HG03575 (cell line): ENCODE measurements around the gene CKM.
"Not testable (repeated sequence)": the region's sequence is repeated elsewhere in the genome, so short reads cannot be mapped to it uniquely, and the experiment has no call there.

ENCODE experiments used
- ATAC-seq: cut with Tn5 transposase; IDR thresholded peaks from one replicate; pipeline ENCODE4 v1.9.1; 2021; ENCODE audit not compliant: unreplicated experiment, insufficient number of reproducible peaks, low FRiP score; ENCODE audit errors: extremely low read depth

Gene CKM

DNA sequence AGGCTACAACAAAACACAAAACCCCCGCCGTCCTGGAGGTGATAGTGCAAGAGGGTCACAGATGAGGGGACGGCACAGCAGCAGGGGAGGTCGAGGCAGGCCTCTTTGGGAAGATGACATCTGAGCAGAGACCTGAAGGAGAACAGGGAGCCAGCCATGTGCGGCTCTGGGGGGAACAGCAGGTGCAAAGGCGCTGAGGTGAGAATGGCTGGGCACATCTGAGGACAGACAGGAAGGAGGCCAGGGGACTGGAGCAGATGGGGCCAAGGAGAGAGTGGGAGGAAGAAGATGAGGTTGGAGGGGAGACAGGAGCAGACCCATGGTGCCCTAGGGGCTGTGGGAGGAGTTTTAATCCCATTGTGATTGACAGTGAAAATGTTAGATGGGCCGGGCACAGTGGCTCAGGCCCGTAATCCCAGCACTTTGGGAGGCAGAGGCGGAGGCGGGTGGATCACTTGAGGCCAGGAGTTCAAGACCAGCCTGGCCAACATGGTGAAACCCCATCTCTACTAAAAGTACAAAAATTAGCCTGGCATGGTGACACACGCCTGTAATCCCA, 1.8 kb upstream of the CKM start:
- ATAC-seq: no peak

DNA sequence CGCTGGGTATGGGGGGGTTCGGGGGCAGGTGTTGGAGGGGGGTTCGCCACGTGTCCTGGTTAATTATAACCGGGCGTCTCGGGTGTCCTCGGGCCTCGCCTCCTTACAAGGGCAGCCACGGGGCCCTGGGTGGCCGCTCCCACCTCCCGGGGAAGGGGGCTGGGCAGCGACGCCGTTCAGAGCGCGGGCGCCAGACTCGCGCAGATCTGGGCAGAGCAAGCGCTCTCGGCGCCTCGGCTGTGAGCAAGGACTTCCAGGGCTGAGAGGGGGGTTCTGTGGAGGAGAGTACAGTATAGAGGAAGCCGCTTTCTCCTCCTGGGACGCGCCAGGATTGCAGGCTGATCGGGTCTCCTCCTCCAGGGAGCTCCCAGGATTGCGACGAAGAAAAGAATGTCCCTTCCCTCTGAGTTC, 1.0 kb upstream of the CKM start:
- no peak for ATAC-seq

DNA sequence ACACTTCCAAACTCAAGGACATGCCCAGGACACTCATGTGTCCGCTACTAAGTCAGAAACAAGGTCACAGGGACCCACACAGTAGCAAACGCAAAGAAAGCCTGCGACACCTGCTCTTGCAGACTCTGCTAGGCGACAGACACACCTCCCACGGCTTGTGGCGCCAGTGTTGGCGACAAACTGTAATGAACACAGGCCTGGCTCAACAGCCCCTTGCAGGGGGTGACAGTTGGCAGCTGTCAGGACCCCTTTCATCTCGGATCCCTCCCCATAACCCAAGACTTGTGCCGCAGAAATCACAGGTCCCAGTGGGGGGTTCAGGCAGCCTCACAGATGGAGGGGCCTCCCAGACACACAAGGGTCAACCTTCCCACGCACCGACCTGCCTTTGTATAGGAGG, 364 bp downstream of the CKM start:
- no peak for ATAC-seq

DNA sequence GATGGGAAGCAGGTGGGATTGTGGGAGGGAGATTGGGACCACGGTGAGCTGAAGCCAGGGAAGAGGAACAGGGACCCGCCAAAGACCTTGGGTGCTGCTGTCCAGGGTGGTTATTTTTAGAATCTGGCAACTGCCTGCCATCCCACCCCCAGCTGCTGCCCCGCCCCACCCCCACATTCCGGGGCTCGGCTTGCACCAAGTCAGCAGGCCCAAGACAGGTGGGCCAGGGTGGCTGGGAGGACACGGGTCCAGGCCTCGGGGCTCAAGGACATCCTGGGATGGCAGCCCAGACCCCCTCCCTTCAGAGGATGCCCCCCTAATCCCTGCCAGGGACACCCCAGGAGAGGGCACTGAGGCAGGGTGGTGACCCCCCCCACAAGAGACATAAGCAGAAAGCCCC, 827 bp downstream of the CKM start:
- ATAC-seq: no peak

DNA sequence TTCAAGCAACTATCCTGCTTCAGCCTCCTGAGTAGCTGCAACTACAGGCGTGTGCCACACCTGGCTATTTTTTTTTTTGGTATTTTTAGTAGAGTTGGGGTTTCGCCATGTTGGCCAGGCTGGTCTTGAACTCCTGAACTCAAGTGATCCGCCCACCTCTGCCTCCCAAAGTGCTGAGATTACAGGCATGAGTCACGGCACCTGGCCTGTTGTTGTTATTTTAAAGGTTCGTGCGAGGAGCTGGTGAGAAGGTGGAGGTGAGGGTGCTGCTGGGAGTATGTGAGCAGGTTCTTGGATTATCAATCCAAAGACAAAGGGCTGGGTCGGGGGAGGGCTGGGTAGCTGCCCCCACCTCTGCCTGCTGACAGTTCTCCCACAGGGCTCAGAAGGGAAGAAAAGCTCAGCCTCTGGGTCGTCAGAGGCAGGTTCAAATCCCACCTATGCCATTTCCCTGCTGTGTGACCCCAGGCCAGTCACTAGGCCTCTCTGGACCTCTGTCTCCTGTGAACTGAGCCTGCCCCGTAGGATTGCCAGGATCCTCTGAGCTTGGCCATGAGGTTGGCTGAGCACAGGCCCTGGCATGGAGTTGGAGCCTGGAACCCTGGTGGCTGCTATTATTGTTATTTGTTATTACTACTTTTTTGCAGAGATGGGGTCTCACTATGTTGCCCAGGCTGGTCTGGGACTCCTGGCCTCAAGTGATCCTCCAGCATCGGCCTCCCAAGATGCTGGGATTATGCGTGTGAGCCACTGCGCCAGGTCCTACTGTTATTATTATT, 1.5 kb downstream of the CKM start:
- ATAC-seq: no peak

DNA sequence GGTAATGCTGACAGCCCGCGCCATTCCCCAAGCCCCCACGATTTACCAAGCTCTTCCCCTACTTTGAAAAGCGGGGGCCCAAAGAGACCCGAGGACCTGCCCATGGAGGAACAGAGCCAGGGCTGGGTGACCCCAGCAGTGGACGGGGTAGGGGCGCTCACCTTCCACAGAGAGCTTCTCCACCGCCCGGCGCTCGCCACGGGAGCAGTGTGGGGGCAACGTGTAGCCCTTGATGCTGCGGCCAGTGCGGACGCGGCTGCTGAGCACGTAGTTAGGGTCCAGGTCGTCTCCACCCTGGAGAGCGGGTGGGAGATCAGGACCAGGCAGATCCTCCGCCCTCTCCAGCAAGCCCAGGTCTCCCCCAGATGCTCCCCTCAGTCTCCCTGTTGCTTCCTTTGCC, 7.4 kb downstream of the CKM start:
- no peak for ATAC-seq

DNA sequence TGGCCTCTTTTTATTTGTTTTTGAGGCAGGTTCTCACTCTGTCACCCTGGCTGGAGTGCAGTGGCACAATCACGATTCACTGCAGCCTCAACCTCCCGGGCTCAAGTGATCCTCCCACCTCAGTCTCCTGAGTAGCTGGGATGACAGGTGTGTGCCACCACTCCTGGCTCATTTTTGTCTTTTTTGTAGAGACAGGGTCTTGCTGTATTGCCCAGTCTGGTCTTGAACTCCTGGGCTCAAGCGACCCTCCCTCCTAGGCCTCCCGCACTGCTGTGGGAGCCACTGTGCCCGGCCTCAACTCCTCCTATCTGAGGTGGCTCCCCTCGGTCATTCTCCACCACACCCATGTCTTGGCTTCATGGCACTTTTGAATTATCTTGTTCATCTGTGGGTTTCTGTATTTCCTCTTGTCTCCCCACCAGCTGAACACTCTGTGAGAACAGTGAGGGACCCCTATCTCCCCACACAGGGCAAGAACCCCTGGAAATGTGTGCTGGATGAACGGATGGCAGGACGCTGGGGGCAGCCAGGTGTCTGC, 7.9 kb downstream of the CKM start:
- ATAC-seq: no peak

DNA sequence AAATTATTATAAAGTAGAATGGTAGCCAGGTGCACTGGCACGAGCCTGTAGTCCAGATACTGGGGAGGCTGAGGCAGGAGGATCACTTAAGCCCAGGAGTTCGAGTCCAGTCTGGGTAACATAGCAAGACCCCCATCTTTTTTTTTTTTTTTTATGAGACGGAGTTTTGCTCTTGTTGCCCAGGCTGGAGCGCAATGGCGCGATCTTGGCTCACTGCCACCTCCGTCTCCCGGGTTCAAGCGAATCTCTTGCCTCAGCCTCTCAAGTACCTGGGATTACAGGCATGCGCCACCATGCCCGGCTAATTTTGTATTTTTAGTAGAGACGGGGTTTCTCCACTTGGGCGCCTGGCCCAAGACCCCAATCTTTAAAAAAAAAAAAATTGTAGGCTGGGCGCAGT, 10.4 kb downstream of the CKM start:
- ATAC-seq: not testable (repeated sequence)

DNA sequence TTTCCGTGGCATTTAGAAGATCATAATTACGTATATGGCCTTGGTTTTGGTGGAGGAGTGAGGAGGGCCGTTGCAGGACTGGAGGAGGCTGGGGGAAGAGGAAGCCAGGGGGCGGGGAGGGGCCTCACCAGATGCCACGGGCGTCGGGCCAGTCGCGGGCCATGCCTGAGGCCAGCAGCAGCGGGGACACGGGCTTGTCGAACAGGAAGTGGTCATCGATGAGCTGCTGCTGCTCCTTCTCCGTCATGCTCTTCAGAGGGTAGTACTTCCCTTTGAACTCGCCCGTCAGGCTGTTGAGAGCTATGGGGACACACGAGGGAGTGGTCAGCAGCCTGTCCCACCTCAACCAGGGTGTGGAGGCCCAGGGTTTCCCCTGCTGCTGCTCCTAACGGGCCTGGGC, 11.1 kb downstream of the CKM start:
- ATAC-seq: no peak

DNA sequence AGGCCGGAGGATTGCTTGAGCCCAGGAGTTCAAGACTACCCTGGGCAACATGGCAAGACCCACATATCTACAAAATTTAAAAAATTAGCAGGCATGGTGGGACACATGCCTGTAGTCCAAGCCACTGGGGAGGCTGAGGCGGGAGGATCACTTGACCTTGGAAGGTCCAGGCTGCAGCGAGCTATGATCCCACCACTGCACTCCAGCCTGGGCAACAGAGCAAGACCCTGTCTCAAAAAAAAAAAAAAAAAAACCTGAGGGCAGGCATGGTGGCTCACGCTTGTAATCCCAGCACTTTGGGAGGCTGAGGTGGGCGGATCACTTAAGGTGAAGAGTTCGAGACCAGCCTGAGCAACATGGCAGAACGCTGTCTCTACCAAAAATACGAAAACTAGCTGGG, 13.4 kb downstream of the CKM start:
- ATAC-seq: not testable (repeated sequence)

DNA sequence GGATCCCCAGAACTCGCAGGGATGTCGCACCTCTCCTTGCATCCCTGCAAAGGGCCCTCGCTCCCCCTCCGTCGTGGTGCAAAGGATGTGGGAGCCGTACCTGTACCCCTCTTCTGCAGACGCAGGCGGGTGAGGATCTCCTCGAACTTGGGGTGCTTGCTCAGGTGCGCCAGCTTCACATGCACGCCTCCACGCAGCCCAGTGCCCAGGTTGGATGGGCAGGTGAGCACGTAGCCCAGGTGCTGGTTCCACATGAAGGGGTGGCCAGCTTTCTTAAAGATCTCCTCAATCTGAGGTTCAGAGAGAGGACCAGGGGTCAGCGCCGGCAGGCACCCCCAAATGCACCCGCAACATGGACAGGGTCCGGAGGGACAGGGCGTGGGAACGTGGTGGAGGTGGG, 15.3 kb downstream of the CKM start:
- no peak for ATAC-seq

DNA sequence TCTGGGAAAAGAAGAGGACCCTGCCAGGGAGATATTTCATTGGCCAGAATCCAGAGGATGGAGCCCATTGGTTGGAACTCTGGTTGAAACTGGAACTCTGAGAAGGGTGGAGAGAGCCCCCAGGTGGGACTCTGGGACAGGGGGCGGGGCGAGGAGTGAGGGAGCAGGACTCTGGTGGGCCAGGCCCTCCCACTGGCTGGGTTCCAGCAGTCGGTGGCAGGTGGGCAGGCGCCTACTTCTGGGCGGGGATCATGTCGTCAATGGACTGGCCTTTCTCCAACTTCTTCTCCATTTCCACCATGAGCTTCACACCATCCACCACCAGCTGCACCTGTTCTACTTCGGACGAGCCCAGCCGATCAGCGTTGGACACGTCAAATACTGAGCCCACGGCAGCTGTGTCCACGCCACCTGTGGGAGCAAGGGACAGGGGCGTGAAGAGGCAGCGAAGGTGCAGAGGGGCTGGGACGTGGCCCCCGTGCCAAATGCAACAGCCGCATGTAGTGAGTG, 16.1 kb downstream of the CKM start:
- no peak for ATAC-seq

DNA sequence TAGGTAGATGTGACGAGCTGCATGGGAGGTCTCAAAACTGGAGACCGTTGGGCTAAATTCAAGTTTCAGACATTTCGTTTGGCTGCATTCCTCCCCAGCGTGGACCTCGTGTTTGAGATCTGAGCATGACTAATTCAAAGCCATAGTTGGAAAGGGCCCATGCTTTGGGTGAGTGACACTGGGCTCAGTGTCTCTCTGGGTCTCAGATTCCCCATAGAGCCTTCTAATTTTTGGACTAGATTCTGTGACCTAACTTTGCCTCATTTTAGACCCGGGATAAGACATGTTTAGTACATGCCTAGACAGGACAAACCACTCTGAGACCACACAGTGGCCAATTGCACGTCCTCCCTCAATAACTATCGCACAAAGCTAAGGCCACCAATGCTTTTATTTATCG, 16.6 kb downstream of the CKM start:
- no peak for ATAC-seq

DNA sequence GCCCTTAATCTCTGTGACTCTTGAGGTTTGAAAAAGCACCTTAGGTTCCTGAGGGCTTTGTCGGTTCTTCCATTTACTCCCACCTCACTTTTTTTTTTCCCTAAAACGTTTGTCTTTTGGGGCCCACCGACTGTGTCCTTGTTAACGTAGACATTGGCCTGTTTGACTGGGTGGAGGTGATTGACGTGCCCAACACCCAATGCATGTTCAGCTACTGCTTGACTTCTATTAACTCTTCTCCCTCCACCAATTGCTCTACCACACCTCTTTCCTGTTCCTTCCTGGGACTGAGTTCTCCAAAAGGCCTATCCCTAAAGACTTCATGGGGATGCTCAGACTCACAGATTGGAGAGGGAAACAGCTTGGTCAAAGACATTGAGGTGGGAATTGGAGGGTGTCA, 17.3 kb downstream of the CKM start:
- no peak for ATAC-seq

DNA sequence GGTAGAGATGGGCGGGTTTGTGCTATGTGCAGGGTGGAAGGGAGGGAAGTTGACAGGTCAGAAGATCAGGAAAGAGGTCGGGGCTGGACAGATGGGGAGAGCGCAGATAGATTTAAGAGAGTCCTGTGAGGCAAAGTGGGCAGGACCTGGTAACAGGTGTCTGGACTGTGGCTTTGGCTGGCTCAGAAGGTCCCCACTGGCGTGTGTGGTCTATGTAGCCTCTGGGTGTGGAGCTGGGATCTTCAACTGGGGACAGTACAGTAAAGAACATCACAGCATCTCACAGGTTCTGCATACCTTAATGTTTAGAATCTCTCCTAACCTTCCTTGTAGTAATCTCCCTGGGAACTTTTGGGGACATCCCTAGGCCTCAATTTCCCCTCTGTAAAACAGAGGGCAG, 17.7 kb downstream of the CKM start:
- no peak for ATAC-seq

DNA sequence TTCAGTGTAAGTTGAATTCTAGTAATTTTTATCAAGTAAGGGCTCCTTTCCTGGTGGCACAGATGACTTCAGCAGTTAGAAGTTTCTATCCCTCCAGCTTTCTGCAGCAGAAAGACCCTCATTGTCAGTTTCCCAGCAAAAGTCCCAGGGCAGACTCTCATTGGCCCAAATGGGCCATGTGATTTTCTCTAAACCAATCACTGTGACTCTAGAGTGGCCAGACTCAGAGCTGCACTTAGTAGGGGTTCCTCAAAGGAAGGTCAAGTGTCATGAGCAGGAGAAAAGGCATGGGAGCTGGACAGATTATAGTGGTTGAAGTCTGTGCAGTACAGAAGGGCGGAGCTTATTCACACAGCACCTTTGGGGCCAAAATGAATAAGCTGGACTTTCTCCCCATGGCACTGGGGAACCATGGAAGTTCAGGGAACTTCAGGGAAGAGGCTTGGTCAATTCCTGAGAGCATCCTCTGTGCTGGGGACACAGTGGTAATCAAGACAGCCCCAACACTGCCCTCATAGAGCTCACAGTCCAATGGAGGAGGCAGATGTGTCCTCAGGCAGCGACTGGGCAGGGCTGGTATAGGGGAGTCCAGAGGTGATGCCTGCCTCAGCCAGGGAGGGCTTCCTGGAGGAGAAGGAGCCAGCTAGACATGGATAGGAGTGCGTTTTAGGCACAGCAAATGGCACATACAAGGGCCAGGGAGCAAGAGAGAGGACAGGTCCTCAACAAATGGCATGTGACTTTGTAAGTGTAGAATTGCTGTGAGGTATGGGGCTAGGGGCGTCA, 18.3 kb downstream of the CKM start:
- no peak for ATAC-seq

DNA sequence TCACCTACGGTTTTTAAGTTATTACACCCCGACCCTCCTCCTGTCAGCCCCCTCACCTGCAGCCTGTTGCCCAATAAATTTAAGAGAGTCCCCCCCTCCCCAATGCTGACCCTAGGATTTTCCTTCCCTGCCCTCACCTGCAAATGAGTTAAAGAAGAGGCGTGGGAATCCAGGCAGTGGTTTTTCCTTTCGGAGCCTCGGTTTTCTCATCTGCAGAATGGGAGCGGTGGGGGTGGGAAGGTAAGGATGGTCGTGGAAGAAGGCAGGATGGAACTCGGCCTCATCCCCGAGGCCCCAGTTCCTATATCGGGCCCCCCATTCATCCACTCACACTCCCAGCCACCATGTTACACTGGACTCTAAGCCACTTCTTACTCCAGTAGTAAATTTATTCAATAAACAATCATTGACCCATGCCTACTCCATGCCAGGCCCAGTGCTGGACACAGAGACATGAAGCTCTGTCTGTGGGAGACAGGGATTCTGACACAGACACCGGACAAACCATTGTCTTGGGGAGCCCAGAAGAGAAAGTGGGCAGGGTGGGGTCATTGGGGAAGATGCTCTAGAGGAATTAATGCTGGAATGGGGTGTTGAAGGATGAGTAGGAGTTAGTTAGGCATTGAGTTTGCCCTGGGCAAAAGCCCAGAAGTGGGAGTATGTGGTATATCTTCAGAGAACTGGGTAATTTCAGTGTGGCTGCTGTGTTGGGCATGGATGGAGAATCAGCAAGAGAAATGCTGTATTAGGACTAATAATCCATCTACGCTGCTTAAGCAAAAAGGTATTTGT, 19.2 kb downstream of the CKM start:
- no peak for ATAC-seq

DNA sequence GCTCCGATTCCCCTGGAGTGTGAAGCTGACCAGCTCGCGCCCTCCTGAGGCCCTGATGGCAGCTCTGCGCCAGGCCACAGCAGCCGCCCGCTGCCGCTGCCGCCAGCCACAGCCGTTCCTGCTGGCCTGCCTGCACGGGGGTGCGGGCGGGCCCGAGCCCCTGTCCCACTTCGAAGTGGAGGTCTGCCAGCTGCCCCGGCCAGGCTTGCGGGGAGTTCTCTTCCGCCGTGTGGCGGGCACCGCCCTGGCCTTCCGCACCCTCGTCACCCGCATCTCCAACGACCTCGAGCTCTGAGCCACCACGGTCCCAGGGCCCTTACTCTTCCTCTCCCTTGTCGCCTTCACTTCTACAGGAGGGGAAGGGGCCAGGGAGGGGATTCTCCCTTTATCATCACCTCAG, 20.3 kb downstream of the CKM start:
- ATAC-seq: no peak

DNA sequence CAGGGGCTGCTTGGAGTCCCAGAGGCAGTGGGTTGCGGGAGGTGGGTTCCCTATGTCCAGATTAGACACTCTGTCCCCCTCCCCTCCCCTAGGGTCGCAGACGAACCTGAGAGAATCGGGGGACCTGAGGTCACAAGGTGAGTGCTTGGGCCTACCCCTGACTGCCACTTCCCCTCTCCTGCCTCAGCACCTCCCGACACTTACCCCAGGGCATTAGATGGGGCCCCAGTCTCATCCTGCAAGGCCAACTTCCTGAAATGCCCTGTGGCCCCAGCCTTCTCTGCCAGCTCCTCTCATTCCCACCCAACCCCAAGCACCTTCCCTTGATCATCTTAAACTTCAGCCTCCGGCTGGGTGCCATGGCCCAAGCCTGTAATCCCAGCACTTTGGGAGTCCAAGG, 23.0 kb downstream of the CKM start:
- ATAC-seq: no peak
